ENCODE results near the gene CCNY. TPM values are rescaled to one million over a fixed set of nuclear protein-coding genes. Genes with fewer than 3 reads are reported as not detected.
"Not testable (repeated sequence)": the region's sequence is repeated elsewhere in the genome, so short reads cannot be mapped to it uniquely, and the experiment has no call there.

Gene CCNY
- total RNA-seq, 1 experiment from 2014 or later = 59.1 TPM

DNA sequence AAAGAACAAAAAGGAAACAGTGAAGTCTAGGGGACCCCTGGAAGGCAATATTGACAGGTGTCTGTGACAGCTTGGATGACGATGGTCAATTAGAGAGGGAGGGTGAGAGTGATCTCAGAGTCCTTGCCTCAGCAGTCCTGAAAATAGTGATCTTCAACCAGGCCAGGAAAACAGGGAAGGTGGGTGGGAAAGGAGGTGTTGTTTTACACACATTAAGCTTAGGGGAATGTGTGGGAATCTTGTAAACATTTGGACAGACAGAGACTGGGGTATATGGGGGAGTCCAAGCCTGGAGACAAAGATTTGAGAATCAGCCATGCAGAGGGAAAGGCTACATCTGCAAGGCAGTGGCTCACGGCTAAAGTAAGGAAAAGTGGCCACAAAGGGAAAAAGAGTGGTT lies 27.5 kb upstream of the CCNY start:
- H3K36me3 Mint-ChIP-seq (ENCODE audit: insufficient read depth, unreplicated experiment) = peaks cover 9% of the 10 kb centered on the region
- H3K4me3 Mint-ChIP-seq (ENCODE audit: low read depth, unreplicated experiment) = no peak overlapping the region
- TF ChIP-seq, protein P1, sequence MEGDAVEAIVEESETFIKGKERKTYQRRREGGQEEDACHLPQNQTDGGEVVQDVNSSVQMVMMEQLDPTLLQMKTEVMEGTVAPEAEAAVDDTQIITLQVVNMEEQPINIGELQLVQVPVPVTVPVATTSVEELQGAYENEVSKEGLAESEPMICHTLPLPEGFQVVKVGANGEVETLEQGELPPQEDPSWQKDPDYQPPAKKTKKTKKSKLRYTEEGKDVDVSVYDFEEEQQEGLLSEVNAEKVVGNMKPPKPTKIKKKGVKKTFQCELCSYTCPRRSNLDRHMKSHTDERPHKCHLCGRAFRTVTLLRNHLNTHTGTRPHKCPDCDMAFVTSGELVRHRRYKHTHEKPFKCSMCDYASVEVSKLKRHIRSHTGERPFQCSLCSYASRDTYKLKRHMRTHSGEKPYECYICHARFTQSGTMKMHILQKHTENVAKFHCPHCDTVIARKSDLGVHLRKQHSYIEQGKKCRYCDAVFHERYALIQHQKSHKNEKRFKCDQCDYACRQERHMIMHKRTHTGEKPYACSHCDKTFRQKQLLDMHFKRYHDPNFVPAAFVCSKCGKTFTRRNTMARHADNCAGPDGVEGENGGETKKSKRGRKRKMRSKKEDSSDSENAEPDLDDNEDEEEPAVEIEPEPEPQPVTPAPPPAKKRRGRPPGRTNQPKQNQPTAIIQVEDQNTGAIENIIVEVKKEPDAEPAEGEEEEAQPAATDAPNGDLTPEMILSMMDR (IDR thresholded peaks at IDR 0.05; ENCODE audit: unreplicated experiment) = no peak
- CTCF ChIA-PET = no interaction called here
- H3K27me3 Mint-ChIP-seq (ENCODE audit: unreplicated experiment) = no peaks in the 10 kb centered on the region
- intact Hi-C loops (cut with micrococcal nuclease; ENCODE audit: unreplicated experiment) = no loop called here
- no TSS peak for BruUV-seq (replicated peaks)
- no peak for DNase-seq
- H3K4me1 Mint-ChIP-seq (ENCODE audit: low read depth, unreplicated experiment) = peaks cover 23% of the 10 kb centered on the region
- H3K27ac Mint-ChIP-seq (ENCODE audit: unreplicated experiment) = no peak overlapping the region
- H3K9me3 Mint-ChIP-seq (ENCODE audit: low read depth, unreplicated experiment) = no peaks in the 10 kb centered on the region

DNA sequence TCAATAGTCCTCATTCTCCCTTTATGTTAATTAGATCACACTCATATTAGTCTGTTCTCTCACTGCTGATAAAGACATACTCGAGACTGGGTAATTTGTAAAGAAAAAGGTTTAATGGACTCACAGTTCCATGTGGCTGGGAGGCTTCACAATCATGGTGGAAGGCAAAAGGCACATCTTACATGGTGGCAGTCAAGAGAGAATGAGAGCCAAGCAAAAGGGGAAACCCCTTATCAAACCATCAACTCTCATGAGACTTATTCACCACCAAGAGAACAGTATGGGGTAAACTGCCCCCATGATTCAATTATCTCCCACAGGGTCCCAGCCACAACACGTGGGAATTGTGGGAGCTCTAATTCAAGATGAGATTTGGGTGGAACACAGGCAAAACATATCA lies 22.2 kb upstream of the CCNY start:
- H3K27me3 Mint-ChIP-seq (ENCODE audit: unreplicated experiment); CTCF ChIA-PET; H3K27ac Mint-ChIP-seq (ENCODE audit: unreplicated experiment); H3K9me3 Mint-ChIP-seq (ENCODE audit: low read depth, unreplicated experiment); H3K4me3 Mint-ChIP-seq (ENCODE audit: low read depth, unreplicated experiment); intact Hi-C loops (cut with micrococcal nuclease; ENCODE audit: unreplicated experiment); BruUV-seq (replicated peaks); H3K4me1 Mint-ChIP-seq (ENCODE audit: low read depth, unreplicated experiment); DNase-seq: not testable (repeated sequence)
- peaks cover 25% of the 10 kb centered on the region for H3K36me3 Mint-ChIP-seq (ENCODE audit: insufficient read depth, unreplicated experiment)

DNA sequence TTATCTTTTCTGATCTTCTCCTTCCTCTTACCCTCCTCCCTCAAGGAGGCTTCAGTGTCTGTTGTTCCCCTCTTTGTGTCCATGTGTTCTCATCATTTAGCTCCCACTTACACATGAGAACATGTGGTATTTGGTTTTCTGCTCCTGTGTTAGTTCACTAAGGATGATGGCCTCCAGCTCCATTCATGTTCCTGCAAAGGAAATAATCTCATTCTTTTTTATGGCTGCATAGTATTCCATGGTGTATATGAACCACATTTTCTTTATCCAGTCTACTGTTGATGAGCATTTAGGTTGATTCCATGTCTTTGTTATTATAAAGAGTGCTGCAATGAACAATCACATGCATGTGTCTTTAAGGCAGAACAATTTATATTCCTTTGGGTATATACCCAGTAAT lies 21.1 kb upstream of the CCNY start:
- BruUV-seq (replicated peaks); DNase-seq; intact Hi-C loops (cut with micrococcal nuclease; ENCODE audit: unreplicated experiment); CTCF ChIA-PET; H3K4me1 Mint-ChIP-seq (ENCODE audit: low read depth, unreplicated experiment); H3K27me3 Mint-ChIP-seq (ENCODE audit: unreplicated experiment); H3K9me3 Mint-ChIP-seq (ENCODE audit: low read depth, unreplicated experiment); H3K4me3 Mint-ChIP-seq (ENCODE audit: low read depth, unreplicated experiment); H3K27ac Mint-ChIP-seq (ENCODE audit: unreplicated experiment): not testable (repeated sequence)
- peaks cover 25% of the 10 kb centered on the region for H3K36me3 Mint-ChIP-seq (ENCODE audit: insufficient read depth, unreplicated experiment)

DNA sequence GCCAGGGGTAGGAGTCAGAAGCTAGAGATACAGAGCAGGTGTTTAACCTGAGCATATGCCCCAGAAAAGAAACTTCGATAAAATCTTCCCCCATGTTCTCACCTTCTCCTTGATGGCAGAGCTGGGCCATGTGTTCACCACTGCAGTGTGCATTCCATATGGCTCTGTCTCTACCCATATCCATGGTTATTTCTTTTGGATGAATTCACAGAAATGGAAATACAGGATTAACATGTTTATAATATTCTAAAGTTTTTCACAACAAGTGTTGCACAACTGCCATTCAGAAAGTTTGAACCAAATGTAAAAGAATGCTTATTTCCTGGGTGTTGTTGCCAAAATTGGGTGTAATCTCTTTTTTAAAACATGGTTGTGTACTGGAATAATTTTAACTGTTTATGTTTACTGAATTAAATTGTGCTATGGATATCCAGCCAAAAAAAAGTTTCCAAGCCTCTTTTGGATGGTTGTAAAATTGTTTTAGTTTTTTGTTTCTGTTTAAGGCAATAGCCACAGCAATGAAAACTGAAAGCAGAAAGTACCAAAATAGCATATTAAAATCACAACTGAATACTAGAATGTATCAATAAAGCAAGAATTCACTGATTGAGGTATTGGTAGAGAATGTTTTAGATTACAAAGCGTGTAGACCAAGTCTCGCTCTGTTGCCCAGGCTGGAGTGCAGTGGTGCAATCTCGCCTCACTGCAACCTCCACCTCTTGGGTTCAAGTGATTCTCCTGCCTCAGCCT lies 19.9 kb upstream of the CCNY start:
- Mint-ChIP-seq H3K9me3 (ENCODE audit: low read depth, unreplicated experiment) (no peaks in the 10 kb centered on the region), H3K27ac (ENCODE audit: unreplicated experiment) (no peak overlapping the region), H3K36me3 (ENCODE audit: insufficient read depth, unreplicated experiment) (peaks cover 25% of the 10 kb centered on the region), H3K4me3 (ENCODE audit: low read depth, unreplicated experiment) (no peak overlapping the region), H3K27me3 (ENCODE audit: unreplicated experiment) (no peaks in the 10 kb centered on the region), H3K4me1 (ENCODE audit: low read depth, unreplicated experiment) (no peaks in the 10 kb centered on the region)
- no peak for DNase-seq
- TF ChIP-seq, protein P1 (IDR thresholded peaks at IDR 0.05; ENCODE audit: unreplicated experiment) = no peak
- no TSS peak for BruUV-seq (replicated peaks)
- intact Hi-C loops (cut with micrococcal nuclease; ENCODE audit: unreplicated experiment) = no loop called here
- CTCF ChIA-PET = no interaction called here

DNA sequence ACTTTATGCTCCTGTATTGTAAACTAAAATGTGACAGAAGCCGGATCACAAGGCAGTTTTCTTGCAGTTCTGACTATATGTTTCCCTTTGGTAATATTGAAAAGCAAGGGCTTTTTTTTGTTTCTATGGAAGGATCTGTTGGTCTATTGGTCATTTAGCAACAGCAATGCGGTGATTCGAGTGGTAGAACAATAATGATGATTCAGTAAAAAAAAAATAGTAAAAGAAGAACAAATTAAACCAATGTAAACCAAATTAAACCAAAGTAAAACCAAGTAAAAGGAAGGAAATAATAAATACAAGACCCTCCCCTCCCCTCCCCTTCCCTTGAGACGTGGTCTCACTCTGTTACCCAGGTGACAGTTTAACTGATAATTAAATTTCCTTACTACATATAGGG lies 17.8 kb upstream of the CCNY start:
- H3K9me3 Mint-ChIP-seq (ENCODE audit: low read depth, unreplicated experiment) = no peaks in the 10 kb centered on the region
- TF ChIP-seq, protein P1 (IDR thresholded peaks at IDR 0.05; ENCODE audit: unreplicated experiment) = no peak
- no peaks in the 10 kb centered on the region for H3K27me3 Mint-ChIP-seq (ENCODE audit: unreplicated experiment)
- DNase-seq = no peak
- intact Hi-C loops (cut with micrococcal nuclease; ENCODE audit: unreplicated experiment) = no loop called here
- no peaks in the 10 kb centered on the region for H3K4me1 Mint-ChIP-seq (ENCODE audit: low read depth, unreplicated experiment)
- no peak overlapping the region for H3K4me3 Mint-ChIP-seq (ENCODE audit: low read depth, unreplicated experiment)
- CTCF ChIA-PET = no interaction called here
- no peak overlapping the region for H3K27ac Mint-ChIP-seq (ENCODE audit: unreplicated experiment)
- no TSS peak for BruUV-seq (replicated peaks)
- H3K36me3 Mint-ChIP-seq (ENCODE audit: insufficient read depth, unreplicated experiment) = peaks cover 19% of the 10 kb centered on the region

Data from Calu3 (cell line).